Sciatic nerve (tissue), 2 donors: ENCODE measurements around the gene PNPO. TPM values are rescaled to one million over a fixed set of nuclear protein-coding genes. Genes with fewer than 3 reads are reported as not detected.

Experiments used
- ATAC-seq: fragments of 200-7000 bp; cut with Tn5 transposase; one replicate; pipeline ENCODE4 v1.9.1; 2020; ENCODE audit warnings: mild to moderate bottlenecking, moderate library complexity
- DNase-seq: peaks from one replicate; pipeline ENCODE4 v3.0.0-alpha.2; 2020; ENCODE audit warnings: low spot score
- intact Hi-C: fragments of 100-400 bp; cut with DNase I; formaldehyde crosslinking; loops from one replicate; pipeline ENCODE4 v1.14.2; 2022
- total RNA-seq: library from RNA; stranded (reverse); fragmentation: NEBNext Ultra II Directional; extraction: Animal tissue kit (Norgen Biotek cat#: 25700); gene quantifications from one replicate; pipeline ENCODE4 v1.2.1, GENCODE V29; 2021
- donor health status: DM: no; HTN: no; CAD: no.
- donor health status: DM: no; HTN: no; CAD: no.

PNPO gene
- 20.0 TPM for total RNA-seq

DNA sequence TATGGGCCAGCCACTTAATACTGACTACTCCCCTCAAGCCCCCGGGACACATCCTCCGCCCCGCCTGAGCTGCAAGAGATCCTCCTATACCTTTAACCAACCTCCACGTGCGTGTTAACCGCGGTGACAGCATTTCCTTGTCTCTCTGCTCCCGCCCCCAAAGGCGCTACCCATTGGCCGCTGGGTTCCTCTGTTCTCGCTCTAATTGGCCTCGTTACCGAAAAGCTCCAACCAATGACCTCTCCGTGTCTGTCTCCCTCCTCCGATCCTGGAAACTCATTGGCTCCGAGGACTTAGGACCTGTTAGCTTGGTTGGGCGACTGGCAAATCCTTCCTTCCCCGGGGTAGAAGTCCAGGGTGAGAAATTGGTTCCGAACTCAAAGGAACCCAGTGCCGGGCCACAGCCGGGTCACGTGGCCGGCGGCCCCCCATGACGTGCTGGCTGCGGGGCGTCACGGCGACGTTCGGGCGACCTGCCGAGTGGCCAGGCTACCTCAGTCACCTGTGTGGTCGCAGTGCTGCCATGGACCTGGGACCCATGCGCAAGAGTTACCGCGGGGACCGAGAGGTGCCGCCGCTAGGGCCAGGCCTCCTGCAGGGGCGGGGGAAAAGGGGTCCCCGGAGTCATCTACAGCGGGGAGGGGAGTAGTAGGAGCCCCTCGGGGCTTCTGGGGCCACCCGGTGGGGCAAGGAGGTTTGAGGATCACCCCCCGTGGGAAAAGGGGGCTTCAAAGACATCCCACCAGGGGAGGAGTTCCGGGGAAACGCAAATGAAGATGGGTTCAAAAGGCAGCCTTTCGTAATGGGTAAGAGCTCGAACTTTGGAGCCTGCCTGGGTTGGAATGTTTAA lies at the start of gene PNPO:
PNPO (plus strand) TSS at position 326 of the 850 bp plus-strand sequence; CDS start at position 431, 105 bp downstream.
- peak; percentile 99 for ATAC-seq
- peak; percentile 93 for DNase-seq
- intact Hi-C loops, result no loop called here

DNA sequence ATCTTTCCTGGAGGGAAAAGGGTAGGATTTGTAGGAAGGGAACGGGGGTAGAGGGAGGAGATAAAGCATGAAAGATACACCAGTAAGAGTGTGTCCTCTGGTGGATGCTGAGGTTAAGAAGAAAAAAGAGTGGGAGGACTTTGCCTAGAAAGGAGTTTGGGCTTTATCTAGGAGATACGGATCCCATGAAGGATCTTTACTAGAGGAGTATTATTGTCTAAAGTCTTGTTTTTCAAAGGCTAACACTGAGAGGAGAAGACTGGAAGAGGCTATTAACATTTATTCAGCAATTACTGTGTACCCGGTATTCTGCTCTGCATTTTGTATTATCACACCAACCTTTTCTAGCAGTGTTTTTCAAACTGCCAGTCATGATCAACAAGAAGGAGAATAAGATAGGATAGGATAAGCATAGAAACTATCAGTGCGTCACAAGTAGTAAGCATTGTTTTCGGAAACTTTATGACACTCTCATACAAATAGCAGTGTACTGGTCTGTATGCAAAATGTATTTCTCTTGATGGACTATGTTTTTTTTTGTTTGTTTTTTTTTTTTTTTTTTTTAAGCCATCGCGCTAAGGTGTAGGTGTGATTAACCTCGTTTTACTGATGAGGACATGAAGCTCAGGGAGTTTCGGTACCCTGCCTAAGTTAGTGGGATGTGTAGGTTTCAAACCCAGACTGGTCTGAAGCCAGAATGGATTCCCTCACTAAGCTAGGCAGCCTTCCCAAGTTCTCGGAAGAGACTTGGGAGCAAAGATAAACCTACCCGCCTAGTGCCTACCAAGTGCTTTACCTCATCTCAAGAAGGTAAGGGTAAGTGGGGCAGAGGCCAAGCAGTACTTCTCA lies 46.6 kb upstream of the PNPO start:
- no peak for ATAC-seq
- no peak for DNase-seq
- intact Hi-C loops, result loop anchor here (5.0 kb wide), 1 partner anchor 53 kb away; no protein-coding TSS in a partner anchor

- intact Hi-C loops, result loop anchor here (5.0 kb wide), 1 partner anchor 52 kb away; no protein-coding TSS in a partner anchor
- ATAC-seq, result peak; percentile 12
Measured at GRCh38 chr17:47895347-47895855, 46.0 kb upstream of the PNPO start.

DNA sequence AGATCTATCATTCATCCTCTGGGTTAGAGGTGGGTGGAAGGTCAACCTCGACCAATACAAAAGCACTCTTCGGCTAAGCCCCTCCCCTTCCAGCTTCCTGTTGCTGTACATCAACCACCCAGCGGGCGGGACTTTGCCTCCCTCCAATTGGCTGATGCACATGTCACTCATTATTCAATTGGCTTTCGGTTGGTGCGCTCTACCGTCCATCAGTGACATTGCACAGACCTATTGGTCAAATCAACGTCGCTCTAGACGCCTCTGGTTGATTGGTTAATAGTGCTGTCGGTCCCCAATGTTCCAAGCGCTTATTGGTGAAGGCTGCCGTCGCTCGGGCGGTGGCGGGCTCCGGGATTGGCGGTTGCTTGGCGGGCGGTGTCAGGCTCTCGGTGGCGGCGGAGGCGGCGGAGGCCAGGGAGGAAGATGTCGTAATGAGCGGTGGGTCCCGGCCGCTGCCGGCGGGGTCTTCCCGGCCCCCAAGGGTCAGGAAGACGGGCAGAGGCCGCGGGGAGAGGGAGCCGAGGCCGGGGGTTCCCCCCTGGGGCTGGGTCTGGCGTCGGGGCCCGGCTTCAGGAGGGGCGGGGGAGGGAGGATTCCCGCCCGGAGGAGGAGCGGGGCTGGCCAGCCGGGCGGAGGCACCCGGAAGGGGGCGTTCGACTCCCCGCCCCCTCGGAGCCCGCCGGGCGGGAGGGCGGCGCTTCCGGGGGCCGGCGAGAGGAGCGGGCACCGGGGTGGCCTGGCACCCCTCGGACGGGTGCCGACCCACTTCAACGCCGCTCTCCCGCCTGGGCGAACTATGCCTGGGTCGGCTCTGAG lies 45.3 kb upstream of the PNPO start, which contains the start of gene SP2:
SP2 (plus strand) TSS at position 381 of the 816 bp plus-strand sequence; CDS start at position 432, 51 bp downstream.
- ATAC-seq (peak; percentile 97), DNase-seq (peak; percentile 99)
- intact Hi-C loops, result loop anchor here (5.0 kb wide), 1 partner anchor 51 kb away; no protein-coding TSS in a partner anchor

More at GRCh38 chr17:47895347-47895855, 46.0 kb upstream of the PNPO start:
- no peak for DNase-seq

GRCh38 chr17:47896672-47897490 lies 44.5 kb upstream of the PNPO start:
- intact Hi-C loops, result loop anchor here (5.0 kb wide), 1 partner anchor 50 kb away; no protein-coding TSS in a partner anchor
- DNase-seq (no peak), ATAC-seq (no peak)

DNA sequence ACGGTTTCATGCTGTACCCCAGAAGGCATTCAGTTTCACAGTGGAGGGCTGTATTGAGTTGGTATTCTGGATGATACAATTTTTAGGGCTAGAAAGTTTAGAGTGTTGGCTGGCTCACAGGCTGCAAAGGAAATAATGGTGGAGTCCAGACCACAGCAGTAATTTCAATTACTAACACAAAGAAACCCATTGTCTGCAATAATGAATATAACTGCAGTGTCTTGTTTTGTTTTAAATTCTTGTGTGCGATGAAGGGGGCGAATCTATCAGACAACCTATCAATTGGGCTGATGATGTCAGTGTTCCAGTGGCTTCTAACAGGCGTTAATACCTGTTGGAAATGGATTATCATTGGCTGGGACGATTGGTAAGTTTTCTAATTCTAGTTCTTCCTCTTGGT lies 43.8 kb upstream of the PNPO start:
- no peak for ATAC-seq
- intact Hi-C loops, result loop anchor here (5.0 kb wide), 1 partner anchor 50 kb away; no protein-coding TSS in a partner anchor
- DNase-seq, result no peak

DNA sequence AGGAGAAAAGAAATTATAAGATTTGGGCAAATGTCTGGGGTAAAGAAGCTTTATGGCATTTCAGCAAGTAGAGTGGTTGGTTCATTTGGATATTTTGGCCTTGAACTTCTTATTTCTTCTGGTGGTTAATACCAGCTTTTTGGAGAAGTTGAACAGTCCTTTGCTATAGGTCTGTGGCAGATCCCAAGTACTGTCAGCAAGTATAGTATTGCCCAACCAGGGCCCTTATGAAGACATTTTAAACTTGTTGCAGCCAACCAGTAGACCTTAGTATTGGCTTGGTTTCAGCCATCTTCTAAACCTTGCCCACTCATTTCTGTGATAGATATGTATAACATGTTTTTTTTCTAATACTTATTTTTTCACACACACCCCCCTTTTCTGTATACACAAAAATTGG lies 43.1 kb upstream of the PNPO start:
- intact Hi-C loops, result loop anchor here (5.0 kb wide), 1 partner anchor 49 kb away; no protein-coding TSS in a partner anchor
- ATAC-seq (no peak), DNase-seq (no peak)

- DNase-seq (no peak), ATAC-seq (no peak)
- intact Hi-C loops, result loop anchor here (5.0 kb wide), 1 partner anchor 48 kb away; no protein-coding TSS in a partner anchor
Measured at GRCh38 chr17:47899643-47900042, 41.7 kb upstream of the PNPO start.

DNA sequence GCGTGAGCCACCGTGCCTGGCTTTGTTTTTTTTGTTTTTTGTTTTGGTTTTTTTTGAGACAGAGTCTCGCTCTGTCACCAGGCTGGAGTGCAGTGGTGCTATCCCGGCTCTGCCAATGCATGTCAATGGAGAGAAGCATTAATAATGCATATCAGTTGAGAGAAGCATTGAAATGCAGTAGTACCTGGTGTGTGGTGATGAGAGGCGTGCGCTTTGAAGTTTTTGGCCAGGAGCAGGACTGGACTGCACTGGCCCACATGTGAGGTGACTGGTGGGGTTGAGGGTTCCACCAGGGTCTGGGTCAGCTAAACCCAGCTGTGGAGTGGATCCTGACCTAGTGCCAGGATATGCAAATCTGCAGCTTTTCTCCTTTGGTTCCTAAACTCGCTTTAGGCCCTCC lies 39.9 kb upstream of the PNPO start:
- DNase-seq, result no peak
- intact Hi-C loops, result no loop called here
- ATAC-seq, result no peak

- intact Hi-C loops, result no loop called here
- ATAC-seq (no peak), DNase-seq (no peak)
Measured at GRCh38 chr17:47902039-47902744, 39.2 kb upstream of the PNPO start.

DNA sequence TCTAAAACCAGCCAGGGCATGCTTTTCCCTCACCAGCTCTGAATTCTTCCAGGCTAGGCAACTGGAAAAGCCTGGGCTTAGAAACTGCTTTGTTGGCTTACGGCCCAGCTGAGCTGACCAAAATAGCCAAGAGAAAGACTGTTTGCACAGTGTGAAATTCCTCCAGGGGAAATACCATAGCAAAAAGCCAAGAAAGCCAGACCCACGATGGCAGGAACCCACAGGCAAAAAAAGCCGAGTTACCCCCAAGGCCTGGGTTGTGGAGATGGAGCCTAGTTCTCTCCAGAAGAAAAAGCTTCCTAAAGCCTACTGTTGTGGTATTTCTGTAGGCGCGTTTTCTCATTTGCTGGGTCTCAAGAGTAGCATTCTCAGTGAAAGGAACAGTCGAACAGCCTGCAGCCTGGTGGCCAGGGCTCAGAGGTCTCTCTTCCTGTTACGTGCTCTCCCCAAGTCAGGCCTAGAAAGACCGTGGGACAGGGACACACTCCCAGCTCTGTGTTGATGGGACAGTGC lies 36.1 kb upstream of the PNPO start:
- ATAC-seq, result peak; percentile 87
- intact Hi-C loops, result no loop called here

GRCh38 chr17:47906443-47906842 lies 34.9 kb upstream of the PNPO start:
- DNase-seq (no peak), ATAC-seq (no peak)
- intact Hi-C loops, result no loop called here

More for the DNA sequence above, 36.1 kb upstream of the PNPO start:
- peak; percentile 85 for DNase-seq

GRCh38 chr17:47907932-47908562 lies 33.3 kb upstream of the PNPO start:
- DNase-seq, result no peak
- intact Hi-C loops, result no loop called here
- ATAC-seq, result no peak

GRCh38 chr17:47913050-47913449 lies 28.3 kb upstream of the PNPO start:
- DNase-seq, result no peak
- intact Hi-C loops, result no loop called here
- ATAC-seq, result no peak

DNA sequence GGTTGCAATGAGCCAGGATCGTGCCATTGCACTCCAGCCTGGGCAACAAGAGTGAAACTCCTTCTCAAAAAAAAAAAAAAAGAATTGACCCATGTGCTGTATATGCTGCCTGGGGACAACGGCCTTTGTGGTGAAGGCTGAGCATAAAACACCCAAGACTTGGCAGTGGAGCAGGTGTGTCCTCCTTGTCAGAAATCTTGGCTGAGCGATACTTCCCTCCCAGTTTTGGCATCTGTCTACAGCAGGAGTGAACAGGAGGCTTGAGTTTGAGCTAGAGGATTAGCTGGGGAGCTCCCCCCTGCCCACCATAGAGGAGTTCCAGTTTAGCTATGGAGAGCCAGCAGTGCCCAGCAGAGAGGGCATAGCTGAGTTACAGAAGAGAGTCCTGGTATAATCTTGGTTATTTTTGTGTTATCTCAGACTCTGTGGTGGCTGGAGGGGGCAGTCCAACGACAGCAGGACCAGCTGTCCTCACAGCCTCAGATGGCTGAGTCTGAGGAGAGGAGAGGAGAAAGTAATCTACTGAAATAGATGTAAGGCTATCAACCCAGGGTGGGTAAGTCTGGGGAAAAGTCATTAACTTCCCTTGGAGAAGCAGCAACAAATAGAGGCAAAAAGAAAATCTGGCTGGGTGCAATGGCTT lies 26.9 kb upstream of the PNPO start:
- intact Hi-C loops, result no loop called here
- DNase-seq, result no peak
- no peak for ATAC-seq
